ENCODE results near the gene ATP6V0B.
A peak's percentile ranks its signal among the peaks of the same experiment; 100 is the strongest.

Gene ATP6V0B

DNA sequence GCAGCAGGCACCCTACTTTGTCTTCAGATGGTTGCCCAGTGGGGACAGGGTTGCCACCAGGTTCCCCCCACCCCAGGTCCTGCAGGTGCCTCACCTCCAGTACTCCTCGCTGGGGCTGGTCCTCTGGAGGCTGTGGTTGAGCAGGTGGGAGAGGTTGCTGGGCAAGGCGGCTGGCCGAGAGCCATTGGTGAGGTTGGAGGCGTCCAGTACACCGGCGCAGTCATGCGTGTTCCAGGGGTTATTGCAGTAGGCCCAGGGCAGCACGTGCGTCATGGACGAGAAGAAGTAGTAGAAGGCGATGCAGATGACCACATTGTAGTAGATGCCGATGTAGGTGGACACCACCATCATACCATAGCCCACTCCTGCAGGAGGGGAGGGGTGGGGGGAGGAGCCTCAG is 33.5 kb downstream of the ATP6V0B start:
- FAIRE-seq = no peak

DNA sequence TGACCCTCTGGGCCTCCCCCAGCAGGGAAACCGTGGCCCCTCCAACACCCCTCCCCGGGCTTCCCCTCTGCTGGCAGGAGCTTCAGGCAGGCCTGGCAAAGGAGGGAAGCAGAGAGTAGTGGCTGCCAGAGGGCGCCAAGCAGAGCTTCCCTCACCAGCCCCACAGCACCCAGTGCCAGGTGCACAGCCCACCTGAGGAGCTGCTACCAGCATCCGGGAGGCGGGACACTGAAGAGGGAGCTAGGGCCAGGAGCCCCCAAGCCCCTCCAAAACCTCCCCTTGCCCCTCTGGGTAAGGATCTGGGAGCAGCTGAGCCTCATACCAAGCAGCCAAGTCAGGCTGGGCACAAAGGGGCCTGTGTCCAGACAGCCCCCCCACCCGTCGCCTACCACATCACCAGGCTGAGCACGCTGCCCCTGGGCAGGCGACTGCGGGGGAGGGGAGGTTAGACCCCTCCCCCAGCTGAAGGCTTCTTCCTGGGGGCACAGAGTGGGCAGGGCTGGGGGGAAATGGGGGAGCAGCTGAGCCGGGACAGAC is 36.2 kb downstream of the ATP6V0B start:
- FAIRE-seq = no peak

DNA sequence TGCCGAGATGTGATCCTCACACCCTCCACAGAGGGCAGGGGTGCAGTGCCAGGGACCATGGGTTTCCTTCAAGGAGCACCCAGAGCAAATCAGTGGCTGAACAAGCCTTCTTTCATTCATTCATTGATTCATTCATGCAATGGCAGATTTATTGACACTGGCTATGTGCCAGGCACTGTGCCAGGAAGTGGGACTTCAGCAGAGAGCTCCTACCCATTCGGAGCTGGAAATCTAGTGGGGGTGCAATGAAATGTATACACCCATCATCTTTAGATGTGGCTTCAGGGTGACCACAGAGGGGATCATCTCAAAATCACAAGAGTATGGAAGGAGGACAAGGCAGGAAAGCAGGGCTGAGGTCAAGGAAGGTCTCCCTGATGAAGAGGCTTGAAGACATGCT is 37.6 kb downstream of the ATP6V0B start:
- no peak for FAIRE-seq

DNA sequence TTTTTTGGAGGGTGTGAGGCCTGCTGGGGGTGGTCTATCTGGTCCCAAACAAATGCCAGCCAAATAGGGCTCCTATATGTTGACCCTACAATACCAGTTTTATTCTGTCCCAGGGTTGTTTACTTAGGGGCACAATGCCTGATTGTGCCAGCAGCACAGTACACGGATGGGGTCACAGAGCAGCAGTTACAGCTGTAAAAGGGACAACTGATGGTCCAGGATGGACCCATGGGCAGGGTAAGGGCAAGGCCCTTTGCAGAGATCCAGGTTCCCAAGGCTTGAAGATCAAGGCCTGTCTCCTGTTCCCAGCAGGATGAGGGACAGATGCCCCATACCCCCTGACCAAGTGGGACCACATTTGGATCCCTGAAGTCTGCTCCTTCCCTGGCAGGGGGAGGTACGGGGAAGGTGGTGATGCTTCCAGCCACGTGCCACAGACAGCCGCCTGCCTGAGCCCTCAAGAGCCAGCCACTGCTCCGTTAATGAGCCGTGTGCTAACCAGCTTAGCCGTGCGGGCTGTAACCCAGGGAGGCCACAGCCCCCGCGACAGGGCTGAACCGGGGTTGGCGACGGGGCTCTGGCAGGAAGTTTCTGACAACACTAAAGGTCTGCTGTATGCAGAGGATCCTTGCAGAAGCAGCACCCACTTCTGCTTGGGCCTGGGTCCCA is 38.3 kb downstream of the ATP6V0B start:
- peak; percentile 17 for FAIRE-seq

DNA sequence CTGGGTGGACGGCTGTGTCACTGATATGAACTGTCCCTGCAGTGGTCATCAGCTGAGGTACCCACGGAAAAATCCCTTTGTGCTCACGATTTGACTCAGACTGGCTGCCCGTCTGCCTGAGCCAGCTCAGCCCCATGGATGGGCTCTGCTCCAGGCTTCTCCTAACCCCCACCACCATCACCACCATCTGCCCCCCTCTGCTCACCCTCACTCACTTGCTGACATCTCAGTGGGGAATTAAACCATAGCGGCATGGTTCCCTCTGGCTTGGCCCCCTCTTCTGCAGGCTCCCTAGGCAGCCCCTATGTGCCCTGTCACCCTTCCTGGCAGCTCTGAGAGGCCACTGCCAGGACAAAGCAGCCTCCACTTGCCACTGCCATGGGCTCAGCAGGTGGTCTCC is 39.2 kb downstream of the ATP6V0B start:
- no peak for FAIRE-seq

DNA sequence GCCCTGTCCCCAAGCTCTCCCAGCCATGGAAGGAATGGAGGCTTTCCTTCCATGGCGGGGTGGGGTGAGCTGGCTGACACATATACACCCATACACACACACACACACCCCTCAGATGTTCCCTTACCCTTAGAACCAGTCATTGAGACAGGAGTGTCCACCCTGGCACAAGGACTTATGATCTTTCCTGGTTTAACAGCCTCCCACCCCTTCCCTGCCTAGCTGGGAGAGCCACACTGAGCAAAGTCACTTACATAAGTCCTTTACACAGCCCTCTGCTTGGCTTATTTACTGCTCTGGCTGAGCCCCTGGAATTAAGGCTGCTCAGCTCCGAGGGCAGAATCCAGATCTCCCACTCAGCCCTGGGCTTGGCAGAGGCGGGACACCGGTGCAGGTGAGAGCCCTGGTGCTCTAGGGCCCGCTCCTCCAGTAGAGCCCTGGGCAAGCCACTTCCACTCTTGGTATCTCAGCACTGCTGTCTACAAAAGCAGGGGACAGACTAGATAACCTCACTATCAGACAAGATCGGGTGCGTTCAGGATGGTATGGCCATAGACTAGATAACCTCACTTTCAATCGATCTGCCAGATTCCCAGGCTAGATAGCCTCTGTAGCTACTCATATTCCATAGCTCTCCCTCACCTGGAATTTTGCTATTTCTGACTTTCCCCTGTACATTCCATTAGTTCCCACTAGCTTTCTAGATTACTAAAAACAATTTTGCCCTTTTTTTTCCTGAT is 39.8 kb downstream of the ATP6V0B start:
- FAIRE-seq = no peak

DNA sequence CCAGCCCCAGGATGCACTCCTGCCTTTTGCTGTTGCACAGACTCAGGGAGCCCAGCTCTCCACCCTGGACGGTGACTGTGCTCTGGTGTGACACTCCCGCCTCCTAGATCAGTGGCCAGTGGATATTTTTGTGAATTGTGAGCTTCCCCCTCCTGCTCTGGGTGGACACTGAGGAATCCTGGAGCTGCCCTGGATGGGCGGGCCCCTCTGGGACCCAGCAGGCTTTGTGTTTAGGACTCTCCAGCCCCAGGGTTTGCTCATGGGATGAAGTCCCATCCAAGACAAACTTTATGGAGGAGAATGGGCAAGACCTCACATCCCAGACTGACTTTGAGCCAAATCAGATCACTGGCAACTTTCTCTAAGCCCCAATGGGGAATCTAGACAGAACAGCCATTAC is 40.4 kb downstream of the ATP6V0B start:
- FAIRE-seq = no peak

DNA sequence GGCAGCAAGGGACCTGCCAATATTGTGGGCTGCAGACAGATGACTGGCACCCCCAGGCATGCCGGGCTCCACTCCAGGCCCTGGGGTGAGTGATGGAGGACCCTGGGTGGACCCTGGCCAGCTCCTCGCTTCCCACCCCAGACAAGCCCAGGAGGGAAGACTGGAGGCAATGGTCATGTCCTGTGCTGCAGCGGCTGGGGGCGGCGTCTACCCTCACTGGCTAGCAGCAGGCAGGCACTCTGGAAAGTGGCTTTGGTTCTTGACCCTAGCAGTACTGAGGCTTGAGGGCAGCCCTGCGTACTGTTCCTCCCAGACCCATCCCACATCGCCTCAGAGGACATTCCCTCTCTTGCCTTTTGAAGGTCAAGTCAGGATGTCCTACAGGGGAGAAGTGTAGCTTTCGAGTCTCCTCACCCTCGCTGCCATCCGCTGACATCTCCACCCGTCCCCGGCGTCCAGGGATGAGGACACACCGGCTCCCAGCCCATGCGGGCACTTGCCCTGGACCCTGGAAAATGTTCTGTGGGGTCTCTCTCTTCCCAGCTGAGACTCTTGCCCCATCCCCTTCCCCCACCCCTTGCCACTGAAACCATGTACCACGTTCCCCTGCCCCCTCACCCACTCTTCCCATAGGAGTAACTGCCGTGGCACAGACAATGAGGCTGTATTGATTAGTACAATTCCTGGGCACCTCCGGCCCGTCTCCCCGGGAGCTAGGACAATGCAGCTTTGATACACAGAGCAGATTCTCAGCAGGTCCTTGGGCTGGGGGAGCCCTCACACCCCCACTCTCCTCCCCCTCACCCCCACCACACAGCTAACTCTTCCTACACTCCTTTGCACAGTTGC is 41.5 kb downstream of the ATP6V0B start:
- FAIRE-seq = no peak

DNA sequence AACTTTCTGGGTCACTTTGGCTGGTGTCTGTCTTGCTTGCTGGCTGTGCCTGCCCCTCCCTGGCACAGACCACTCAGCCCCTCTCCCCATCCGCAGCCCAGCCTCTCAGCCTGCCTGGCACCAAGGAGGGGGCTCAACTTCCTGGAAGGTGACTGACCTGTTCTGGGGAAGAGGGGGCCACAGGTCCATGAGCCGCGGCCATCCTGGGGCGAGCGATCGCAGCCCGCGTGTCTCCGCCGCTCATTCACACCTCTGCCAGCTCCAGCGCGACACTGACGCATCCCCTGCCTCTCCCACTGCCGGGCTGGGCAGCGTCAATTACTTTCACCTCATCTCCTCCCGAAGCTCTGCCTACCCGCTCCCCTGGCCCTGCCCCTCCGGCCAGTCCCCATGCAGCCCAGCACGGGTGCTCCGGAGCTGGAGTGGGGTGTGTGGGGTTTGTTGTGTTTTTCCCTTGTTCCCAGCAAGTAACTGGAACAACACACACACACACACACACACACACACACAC is 42.2 kb downstream of the ATP6V0B start:
- no peak for FAIRE-seq

DNA sequence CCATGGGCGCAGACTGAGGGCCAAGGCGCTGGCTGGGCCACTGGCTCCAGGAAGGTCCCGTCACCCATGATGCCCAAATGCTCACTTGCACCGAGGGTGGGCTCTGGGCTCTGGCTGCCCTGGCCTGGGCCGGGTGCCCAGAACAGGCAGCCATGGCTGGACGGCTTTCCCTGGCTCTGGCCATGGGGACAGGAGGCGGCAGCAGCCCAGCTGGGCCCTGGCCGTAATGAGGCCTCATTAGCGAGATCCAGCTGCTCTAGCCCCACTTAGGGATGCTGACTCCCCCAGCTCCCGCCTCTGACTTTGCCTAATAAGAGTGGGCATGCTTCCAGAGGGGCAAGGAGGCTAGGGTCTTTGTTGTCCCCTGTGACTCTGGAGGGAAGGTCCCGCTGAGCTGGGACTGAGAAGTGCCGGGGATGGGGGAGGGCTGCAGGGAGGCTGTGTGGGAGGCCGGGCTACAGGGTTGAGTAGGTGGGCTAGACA is 44.7 kb downstream of the ATP6V0B start:
- no peak for FAIRE-seq

DNA sequence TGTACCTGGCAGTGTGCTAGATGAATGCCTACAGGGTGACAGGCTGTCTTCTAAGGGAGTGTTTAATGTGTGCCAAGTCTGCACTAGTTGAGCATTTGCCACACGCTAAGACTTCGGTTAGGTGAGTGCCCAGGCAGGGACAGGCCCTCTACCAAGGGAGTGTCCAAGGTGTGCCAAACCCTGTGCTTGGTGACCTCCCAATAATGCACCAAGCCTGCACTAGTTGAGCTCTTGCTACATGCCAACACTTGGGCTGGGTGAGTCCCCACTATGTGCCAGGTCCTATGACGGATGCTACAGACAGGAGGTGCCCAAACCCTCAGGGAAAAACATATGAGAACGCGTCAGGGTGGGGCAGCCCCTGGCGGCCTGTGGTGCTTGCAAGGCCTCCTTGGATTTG is 45.7 kb downstream of the ATP6V0B start:
- no peak for FAIRE-seq

DNA sequence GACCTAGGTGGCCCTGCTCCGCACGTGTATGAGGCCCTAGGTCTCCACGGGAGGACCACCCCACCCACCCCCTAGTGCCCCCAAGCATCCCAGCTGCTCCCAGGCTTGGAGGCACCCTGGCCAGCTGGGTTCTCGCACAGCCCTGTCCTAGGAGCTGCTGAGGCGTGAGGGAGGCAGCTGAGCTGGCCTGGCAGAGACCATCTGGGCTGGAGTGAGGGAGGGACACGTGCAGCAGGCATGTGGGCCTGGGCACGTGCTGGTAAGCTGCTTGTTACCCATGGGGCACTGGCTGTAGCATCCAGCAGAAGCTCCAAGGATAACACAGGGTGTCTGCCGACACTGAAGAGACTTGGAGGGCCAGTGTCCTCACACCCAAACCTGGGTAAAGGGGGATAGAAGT is 46.4 kb downstream of the ATP6V0B start:
- no peak for FAIRE-seq

DNA sequence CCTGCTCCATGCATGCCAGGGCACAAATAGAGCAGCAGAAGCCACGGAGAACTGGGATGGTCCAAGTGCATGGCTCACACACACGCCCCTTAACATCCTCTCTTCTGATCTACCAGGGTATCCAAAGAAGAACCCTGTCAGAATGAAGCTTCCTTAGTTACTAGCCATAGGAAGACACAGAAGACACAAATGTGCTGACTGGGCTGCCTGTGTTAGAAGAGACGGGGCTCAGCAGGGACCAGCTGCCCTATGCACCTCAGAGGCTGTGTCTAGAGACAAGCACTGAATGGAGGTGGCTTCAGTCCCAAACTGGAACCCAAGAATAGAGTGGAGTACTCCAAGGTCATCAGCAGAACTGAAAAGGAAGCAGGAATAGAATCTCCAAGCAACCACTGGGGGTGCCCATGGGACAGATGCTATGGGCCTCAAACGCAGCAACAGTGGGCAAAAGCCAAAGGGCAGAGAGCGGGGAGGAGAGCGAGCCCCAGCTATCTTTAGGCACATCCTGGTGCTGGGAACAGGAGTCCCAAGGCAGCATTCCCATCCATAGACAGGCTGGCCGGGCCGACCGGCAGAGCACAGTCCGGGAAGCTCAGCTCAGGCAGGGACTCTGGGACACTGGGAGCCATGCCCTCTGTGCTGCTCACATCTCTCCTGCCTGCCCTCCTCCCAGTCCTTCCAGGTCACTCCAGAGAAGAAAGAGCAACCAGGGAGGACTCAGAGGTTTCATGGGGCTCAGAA is 47.0 kb downstream of the ATP6V0B start:
- no peak for FAIRE-seq

DNA sequence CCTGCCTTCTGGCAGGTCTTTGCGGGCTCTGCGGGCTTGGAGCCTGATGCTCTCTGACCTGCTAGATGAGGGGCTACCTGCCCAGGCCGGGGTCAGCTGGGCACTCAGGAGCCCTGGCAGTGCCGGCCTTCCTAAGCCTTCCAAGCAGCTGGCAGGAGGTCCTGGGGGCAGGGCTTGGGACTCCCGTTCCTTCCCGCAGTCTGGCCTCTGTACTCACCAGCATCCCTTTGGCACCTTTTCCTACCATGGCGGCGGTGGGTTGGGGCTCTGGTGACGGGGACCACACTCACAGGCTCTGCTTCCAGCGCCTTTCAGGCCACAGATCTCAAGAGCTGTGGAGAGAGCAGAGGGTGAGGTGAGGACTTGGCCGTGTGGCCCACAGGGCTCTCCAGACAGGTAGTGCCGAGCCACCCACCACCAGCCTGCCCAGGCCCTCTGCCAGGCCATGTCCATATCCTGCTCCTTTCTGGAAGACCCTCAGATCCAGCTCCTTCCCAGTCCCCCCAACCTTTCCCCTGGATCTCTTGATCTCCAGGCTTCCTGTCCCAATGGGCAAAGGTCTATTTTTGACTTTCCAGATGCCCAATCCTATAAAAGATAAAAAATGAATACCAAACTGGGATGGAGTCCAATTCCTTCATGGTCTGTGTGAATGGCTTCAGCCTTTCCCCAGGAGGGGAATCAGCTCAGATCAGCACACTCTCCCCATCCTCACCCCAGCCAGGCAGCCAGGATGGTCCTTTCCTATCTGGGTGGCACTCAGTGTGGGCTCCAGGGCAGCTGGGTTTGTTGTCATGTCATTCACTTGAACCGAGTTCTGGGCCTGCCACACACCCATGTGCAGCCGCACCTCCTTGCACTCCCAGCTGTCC is 49.5 kb downstream of the ATP6V0B start:
- FAIRE-seq = no peak

DNA sequence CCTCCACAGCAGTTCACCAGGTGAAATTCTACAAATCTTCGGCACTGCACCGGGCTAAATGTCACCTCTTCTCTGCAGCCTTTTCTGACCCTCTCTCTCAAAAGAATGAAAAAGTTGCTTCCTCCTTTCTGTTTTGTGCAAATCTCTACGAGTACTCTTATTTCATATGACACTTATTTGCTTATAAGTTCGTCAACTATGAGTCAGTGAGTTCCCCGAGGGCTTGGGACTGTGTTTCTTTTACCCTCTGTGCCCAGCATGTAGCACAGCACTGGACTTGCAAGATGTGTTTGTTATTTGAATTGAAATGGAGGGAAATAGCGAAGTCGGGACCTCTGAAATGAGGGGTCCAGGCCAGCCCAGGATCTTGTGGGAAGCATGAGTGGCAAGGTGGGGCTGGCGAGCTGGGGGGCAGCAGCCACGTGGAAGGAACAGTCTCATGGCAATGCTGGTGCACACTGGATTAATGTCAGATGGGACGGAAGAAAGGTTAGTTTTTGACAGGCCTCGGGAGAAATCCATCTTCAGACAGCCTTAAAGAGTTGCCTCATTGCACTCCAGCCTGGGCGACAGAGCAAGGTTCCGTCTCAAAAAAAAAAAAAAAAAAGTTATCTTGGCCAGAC is 50.3 kb downstream of the ATP6V0B start:
- FAIRE-seq = no peak

DNA sequence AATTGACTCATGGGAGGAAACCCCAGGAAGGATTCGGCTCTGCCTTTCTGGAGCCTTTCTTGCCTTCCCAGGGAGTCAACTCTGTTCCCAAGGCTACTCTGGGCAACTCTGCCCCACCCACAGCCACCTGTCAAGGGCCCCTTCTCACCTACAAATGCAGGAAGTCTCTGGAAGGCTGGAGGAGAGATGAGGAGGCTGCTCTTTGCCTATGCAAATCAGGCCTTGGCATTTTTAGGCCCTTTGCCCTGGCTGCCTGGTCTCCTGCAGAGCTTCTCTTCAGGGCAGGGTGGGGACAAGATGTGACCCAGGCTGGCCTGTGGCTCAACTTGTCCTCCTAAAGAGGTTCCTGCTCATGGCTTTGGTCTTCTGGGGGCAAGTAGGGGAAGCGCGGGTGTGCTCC is 51.1 kb downstream of the ATP6V0B start:
- FAIRE-seq = no peak

DNA sequence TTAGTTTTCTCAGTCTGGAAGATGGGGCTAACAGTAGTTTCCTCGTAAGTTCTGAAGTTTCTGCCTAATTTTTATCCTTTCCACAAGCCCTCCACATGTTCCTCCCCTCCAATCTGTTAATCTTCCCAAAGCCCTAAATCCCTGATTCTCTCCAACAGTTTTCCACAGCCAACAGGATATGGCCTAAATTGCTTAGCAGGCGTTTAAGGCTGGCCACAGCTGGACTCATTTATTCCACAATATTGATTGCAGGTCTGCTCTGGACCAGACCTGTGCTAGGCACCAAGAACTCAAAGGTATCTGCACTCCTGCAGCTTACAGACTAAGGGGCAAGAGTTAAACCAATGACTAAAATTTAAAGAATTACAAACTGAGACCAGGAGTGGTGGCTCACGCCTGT is 52.6 kb downstream of the ATP6V0B start:
- no peak for FAIRE-seq
